GM19455 (cell line): ENCODE data around the gene ENTPD8.
"Not testable (repeated sequence)": the region's sequence is repeated elsewhere in the genome, so short reads cannot be mapped to it uniquely, and the experiment has no call there.

Source experiments
- ATAC-seq: cut with Tn5 transposase; IDR thresholded peaks from one replicate; pipeline ENCODE4 v1.9.1; 2021; ENCODE audit not compliant: unreplicated experiment

Gene ENTPD8

GRCh38 chr9:137476856-137477255 is 35.7 kb upstream of the ENTPD8 start:
- no peak for ATAC-seq

- ATAC-seq = no peak
These were observed 34.5 kb upstream of the ENTPD8 start for GRCh38 chr9:137475666-137476065.

GRCh38 chr9:137474271-137474670 is 33.1 kb upstream of the ENTPD8 start:
- ATAC-seq = no peak

GRCh38 chr9:137470785-137471184 is 29.6 kb upstream of the ENTPD8 start:
- ATAC-seq = no peak

- no peak for ATAC-seq
These were observed 26.7 kb upstream of the ENTPD8 start for GRCh38 chr9:137467896-137468295.

GRCh38 chr9:137467161-137467581 is 26.0 kb upstream of the ENTPD8 start:
- no peak for ATAC-seq

- ATAC-seq = not testable (repeated sequence)
These were observed 25.4 kb upstream of the ENTPD8 start for GRCh38 chr9:137466389-137467085.

- no peak for ATAC-seq
These were observed 24.7 kb upstream of the ENTPD8 start for GRCh38 chr9:137465720-137466388.

- no peak for ATAC-seq
These were observed 24.0 kb upstream of the ENTPD8 start for GRCh38 chr9:137465000-137465719.

GRCh38 chr9:137464291-137464999 is 23.3 kb upstream of the ENTPD8 start:
- no peak for ATAC-seq

- no peak for ATAC-seq
These were observed 22.8 kb upstream of the ENTPD8 start for GRCh38 chr9:137463931-137464290.

GRCh38 chr9:137462986-137463930 is 22.1 kb upstream of the ENTPD8 start:
- no peak for ATAC-seq

GRCh38 chr9:137462396-137462985 is 21.3 kb upstream of the ENTPD8 start:
- no peak for ATAC-seq

GRCh38 chr9:137461663-137462395 is 20.7 kb upstream of the ENTPD8 start:
- ATAC-seq = no peak

GRCh38 chr9:137461316-137461662 is 20.1 kb upstream of the ENTPD8 start:
- ATAC-seq = no peak

GRCh38 chr9:137460363-137461315 is 19.5 kb upstream of the ENTPD8 start:
- no peak for ATAC-seq

- ATAC-seq = no peak
These were observed 18.6 kb upstream of the ENTPD8 start for GRCh38 chr9:137459601-137460362.
